GM10266 (cell line): ENCODE results near the gene NOSTRIN.

Experiments
- DNase-seq: peaks from one replicate; pipeline ENCODE4 v3.0.0; 2012; ENCODE audit errors: extremely low spot score
- TF ChIP-seq, protein P1 (sequence below): IDR thresholded peaks from 2 replicates; pipeline ENCODE4 v1.5.1; 2012; ENCODE audit warnings: mild to moderate bottlenecking, low read depth; ENCODE audit not compliant: control insufficient read depth, insufficient read depth; ENCODE audit errors: missing control alignments

NOSTRIN gene

DNA sequence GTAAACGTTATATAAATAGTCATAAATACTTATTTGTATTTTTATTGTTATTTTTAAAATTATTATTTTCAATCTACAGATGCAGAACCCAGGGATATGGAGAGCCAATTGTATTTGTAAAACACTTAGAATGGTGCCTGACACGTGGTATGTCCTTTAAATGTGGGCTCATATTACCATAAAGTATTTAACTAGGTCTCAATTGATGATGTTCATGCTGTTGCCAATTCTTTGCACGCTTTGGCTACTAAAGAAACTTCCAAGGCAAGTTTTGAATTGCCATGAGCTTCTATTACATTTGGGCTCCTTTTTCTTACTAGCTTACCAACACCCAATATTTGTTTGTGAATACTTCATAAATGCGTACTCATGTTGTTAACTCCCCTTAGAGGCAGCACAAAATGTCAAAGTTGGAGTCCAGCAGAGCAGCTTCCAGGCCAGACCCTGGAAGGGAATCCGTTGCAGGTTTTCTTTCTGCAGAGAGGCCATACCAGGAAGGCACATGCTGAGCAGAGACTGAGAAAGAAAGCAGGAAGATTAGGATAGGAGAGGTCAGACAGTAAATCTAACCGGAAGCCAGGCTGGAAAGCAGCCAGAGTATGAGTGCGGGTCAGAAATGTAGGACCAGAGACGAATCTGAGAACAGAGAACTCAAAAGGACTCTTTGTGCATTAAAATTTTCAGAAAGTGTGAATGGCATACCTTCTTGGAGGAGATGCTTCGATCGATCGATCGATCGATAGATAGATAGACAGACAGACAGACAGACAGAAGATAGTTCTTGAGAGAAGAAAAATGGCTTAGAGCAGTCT, 4.2 kb upstream of the NOSTRIN start:
- TF ChIP-seq, protein P1, sequence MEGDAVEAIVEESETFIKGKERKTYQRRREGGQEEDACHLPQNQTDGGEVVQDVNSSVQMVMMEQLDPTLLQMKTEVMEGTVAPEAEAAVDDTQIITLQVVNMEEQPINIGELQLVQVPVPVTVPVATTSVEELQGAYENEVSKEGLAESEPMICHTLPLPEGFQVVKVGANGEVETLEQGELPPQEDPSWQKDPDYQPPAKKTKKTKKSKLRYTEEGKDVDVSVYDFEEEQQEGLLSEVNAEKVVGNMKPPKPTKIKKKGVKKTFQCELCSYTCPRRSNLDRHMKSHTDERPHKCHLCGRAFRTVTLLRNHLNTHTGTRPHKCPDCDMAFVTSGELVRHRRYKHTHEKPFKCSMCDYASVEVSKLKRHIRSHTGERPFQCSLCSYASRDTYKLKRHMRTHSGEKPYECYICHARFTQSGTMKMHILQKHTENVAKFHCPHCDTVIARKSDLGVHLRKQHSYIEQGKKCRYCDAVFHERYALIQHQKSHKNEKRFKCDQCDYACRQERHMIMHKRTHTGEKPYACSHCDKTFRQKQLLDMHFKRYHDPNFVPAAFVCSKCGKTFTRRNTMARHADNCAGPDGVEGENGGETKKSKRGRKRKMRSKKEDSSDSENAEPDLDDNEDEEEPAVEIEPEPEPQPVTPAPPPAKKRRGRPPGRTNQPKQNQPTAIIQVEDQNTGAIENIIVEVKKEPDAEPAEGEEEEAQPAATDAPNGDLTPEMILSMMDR, result no peak
- no peak for DNase-seq

DNA sequence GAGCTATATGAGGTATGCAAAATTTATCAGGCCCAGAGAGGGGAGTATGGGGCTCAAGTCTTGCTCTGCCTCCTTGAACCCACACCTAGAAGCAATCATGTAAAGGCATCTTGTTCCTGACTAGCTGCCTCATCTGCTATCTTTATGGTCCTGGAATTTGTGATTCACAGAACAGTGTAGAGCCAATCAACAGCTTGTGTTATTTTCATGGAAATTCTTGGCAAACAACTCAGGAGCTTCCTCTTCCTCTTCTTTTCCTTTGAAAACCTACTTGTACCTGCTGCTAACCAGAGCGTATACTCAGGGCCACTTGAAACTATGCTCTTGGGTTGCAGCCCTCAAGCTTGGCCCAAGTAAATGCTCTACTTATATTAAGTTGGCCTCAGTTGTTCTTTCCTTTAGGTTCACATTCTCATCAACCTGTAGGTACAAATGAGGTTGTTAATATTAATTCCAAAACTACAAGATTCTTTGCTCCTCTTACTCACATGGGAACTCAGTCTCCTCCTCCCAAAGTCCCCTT, 3.5 kb upstream of the NOSTRIN start:
- DNase-seq, result no peak

DNA sequence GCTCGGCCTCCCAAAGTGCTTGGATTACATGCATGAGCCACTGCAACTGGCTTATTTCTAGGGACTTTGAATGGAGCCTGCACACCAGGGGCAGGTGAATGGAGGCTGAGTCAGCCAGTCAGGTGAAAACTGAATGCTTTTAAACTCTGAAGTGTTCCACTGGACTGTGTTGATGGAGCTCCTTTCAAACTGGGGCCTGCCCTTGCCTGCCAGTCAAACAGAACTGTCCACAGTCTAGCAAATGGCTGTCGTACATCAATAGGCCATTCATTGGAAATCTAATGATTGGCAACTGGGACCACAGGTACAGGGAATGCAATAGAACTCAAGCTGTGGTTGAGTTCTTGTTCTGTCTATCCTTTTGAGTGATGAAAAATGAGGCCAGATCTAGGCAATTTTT, 966 bp upstream of the NOSTRIN start:
- DNase-seq, result no peak
- TF ChIP-seq, protein P1, result no peak

More for the DNA sequence above, 3.5 kb upstream of the NOSTRIN start:
- TF ChIP-seq, protein P1, result no peak

- no peak for DNase-seq
- TF ChIP-seq, protein P1, result no peak
Observed at GRCh38 chr2:168802859-168803725, 655 bp downstream of the NOSTRIN start.

- DNase-seq, result no peak
- TF ChIP-seq, protein P1, result no peak
Observed at GRCh38 chr2:168804214-168804613, 1.8 kb downstream of the NOSTRIN start.

GRCh38 chr2:168805615-168806014, 3.2 kb downstream of the NOSTRIN start:
- no peak for DNase-seq
- TF ChIP-seq, protein P1, result no peak

DNA sequence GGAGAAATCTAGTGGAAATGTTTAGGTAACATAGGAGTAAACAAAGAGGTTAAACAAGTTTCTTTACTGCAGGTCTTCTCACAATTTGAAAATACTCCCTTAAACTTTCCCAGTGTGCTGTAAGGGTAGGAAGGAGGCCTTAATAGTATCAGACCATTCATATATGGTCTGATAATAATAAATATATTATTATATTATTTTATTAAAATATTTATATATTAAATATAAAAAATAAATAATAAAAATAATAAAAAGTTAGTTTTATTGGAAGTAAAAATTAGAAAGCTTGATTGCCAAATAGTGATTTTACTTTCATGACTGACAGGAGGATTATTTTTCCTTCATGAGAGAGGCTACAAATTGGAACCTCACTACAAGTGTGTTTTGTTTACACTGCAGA, 7.1 kb downstream of the NOSTRIN start:
- TF ChIP-seq, protein P1, result no peak
- DNase-seq, result no peak
